Activated naive CD8-positive, alpha-beta T cell (primary cell): ENCODE results near the gene H6PD.
"Not testable (repeated sequence)": the region's sequence is repeated elsewhere in the genome, so short reads cannot be mapped to it uniquely, and the experiment has no call there.

Experiments
- H3K27ac Mint-ChIP-seq: one replicate; pipeline ENCODE4 v1.8.0; 2021; ENCODE audit warnings: mixed read lengths
- H3K27me3 Mint-ChIP-seq: one replicate; pipeline ENCODE4 v1.8.0; 2021; ENCODE audit warnings: mixed read lengths
- H3K36me3 Mint-ChIP-seq: one replicate; pipeline ENCODE4 v1.8.0; 2021; ENCODE audit warnings: mixed read lengths
- H3K4me1 Mint-ChIP-seq: one replicate; pipeline ENCODE4 v1.8.0; 2021; ENCODE audit warnings: low read depth, mixed read lengths
- H3K4me3 Mint-ChIP-seq: one replicate; pipeline ENCODE4 v1.8.0; 2021; ENCODE audit warnings: mild to moderate bottlenecking, mixed read lengths
- H3K9me3 Mint-ChIP-seq: one replicate; pipeline ENCODE4 v1.8.0; 2021; ENCODE audit warnings: low read depth, mixed read lengths

Gene H6PD

GRCh38 chr1:9298282-9298681 lies 63.7 kb downstream of the H6PD start:
- H3K9me3 Mint-ChIP-seq = no peaks in the 10 kb centered on the region
- H3K4me3 Mint-ChIP-seq = no peak overlapping the region
- no peaks in the 10 kb centered on the region for H3K36me3 Mint-ChIP-seq
- H3K27me3 Mint-ChIP-seq = no peaks in the 10 kb centered on the region
- H3K4me1 Mint-ChIP-seq = peaks cover 5% of the 10 kb centered on the region
- no peak overlapping the region for H3K27ac Mint-ChIP-seq

GRCh38 chr1:9299571-9300541 lies 65.3 kb downstream of the H6PD start:
- H3K4me3 Mint-ChIP-seq, H3K27ac Mint-ChIP-seq, H3K4me1 Mint-ChIP-seq, H3K36me3 Mint-ChIP-seq, H3K9me3 Mint-ChIP-seq, H3K27me3 Mint-ChIP-seq: not testable (repeated sequence)

- Mint-ChIP-seq H3K27me3 (no peaks in the 10 kb centered on the region), H3K9me3 (no peaks in the 10 kb centered on the region), H3K4me3 (no peak overlapping the region), H3K4me1 (peaks cover 8% of the 10 kb centered on the region), H3K27ac (no peak overlapping the region), H3K36me3 (no peaks in the 10 kb centered on the region)
These were observed 66.0 kb downstream of the H6PD start for GRCh38 chr1:9300573-9300972.

- no peaks in the 10 kb centered on the region for H3K27me3 Mint-ChIP-seq
- no peaks in the 10 kb centered on the region for H3K36me3 Mint-ChIP-seq
- H3K4me3 Mint-ChIP-seq = no peak overlapping the region
- no peaks in the 10 kb centered on the region for H3K9me3 Mint-ChIP-seq
- peaks cover 6% of the 10 kb centered on the region for H3K4me1 Mint-ChIP-seq
- H3K27ac Mint-ChIP-seq = no peak overlapping the region
These were observed 68.4 kb downstream of the H6PD start for GRCh38 chr1:9302745-9303524.

- H3K9me3 Mint-ChIP-seq = no peaks in the 10 kb centered on the region
- H3K36me3 Mint-ChIP-seq = no peaks in the 10 kb centered on the region
- H3K27ac Mint-ChIP-seq = no peak overlapping the region
- peaks cover 6% of the 10 kb centered on the region for H3K4me1 Mint-ChIP-seq
- H3K27me3 Mint-ChIP-seq = no peaks in the 10 kb centered on the region
- H3K4me3 Mint-ChIP-seq = no peak overlapping the region
These were observed 69.3 kb downstream of the H6PD start for GRCh38 chr1:9303916-9304315.

- Mint-ChIP-seq H3K27ac (no peak overlapping the region), H3K36me3 (no peaks in the 10 kb centered on the region), H3K27me3 (no peaks in the 10 kb centered on the region), H3K4me1 (peaks cover 6% of the 10 kb centered on the region), H3K4me3 (no peak overlapping the region), H3K9me3 (no peaks in the 10 kb centered on the region)
These were observed 70.6 kb downstream of the H6PD start for GRCh38 chr1:9305216-9305615.

DNA sequence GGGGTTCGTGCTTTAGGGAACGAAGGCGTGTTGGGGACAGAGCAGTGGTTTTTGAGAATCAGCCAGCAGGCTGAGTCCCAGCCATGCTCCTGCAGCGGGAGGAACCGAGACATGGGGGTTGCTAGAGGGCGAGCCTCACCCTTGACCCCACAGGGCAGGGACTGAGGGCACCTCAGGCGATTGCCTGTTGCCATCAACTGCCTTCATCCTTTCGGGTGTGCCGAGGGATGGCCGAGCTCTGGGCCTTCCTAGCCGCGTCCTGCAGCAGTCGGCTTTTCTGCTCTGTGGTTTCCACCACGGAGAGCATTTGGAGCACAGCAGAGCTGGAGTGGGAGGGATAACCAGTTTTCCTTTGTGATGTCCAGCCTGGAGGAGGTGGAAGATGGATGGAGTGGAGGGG lies 71.4 kb downstream of the H6PD start:
- Mint-ChIP-seq H3K27me3 (no peaks in the 10 kb centered on the region), H3K27ac (no peak overlapping the region), H3K9me3 (no peaks in the 10 kb centered on the region), H3K4me1 (peaks cover 3% of the 10 kb centered on the region), H3K4me3 (no peak overlapping the region), H3K36me3 (no peaks in the 10 kb centered on the region)

- Mint-ChIP-seq H3K36me3 (no peaks in the 10 kb centered on the region), H3K4me1 (peaks cover 3% of the 10 kb centered on the region), H3K27me3 (no peaks in the 10 kb centered on the region), H3K4me3 (no peak overlapping the region), H3K9me3 (no peaks in the 10 kb centered on the region), H3K27ac (no peak overlapping the region)
These were observed 72.7 kb downstream of the H6PD start for GRCh38 chr1:9307303-9307702.

DNA sequence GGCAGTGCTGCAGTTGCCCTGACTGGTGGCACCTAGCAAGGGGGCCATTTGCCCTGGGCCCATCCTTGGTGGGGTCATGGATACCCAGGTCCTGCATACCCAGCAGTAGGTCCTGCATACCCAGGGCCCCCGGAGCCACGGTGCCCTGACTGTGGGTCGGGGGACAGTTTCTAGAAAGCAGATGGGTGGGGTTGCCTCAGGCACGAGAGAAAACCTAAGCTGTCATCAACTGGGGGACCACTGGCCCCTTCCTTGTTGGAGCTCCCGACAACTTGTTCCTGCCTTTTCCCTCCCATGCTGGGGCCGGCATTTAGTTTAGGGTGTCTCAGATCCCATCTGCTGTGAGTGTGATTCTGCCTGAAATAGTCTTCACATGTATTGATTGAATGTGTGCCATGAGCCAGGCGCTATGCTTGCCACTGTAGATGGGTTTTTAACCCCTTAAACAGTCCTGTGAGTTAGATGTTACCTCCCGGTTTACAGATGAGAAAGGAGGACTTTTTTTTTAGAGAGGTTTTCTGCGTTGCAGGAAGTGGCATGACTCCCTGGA lies 73.7 kb downstream of the H6PD start:
- Mint-ChIP-seq H3K4me3 (no peak overlapping the region), H3K36me3 (no peaks in the 10 kb centered on the region), H3K9me3 (no peaks in the 10 kb centered on the region), H3K4me1 (peaks cover 3% of the 10 kb centered on the region), H3K27ac (no peak overlapping the region), H3K27me3 (no peaks in the 10 kb centered on the region)

DNA sequence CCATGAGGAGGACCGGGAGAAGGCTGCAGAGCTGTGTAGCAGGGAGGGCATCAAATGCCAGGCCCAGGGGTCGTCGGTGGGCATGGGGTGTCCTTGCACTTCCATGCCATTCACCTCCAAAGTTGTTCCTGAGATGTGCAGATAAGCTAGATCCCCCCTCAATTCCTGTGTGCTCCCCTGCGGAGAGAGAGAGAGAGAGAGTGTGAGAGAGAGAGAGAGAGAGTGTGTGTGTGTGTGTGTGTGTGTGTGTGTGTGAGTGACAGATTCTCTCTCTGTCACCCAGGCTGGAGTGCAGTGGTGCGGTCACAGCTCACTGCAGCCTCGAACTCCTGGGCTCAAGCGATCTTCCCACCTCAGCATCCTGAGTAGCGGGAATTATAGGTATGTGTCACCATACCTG lies 74.5 kb downstream of the H6PD start:
- Mint-ChIP-seq H3K9me3 (no peaks in the 10 kb centered on the region), H3K27ac (no peak overlapping the region), H3K36me3 (no peaks in the 10 kb centered on the region), H3K4me1 (no peaks in the 10 kb centered on the region), H3K4me3 (no peak overlapping the region), H3K27me3 (no peaks in the 10 kb centered on the region)

DNA sequence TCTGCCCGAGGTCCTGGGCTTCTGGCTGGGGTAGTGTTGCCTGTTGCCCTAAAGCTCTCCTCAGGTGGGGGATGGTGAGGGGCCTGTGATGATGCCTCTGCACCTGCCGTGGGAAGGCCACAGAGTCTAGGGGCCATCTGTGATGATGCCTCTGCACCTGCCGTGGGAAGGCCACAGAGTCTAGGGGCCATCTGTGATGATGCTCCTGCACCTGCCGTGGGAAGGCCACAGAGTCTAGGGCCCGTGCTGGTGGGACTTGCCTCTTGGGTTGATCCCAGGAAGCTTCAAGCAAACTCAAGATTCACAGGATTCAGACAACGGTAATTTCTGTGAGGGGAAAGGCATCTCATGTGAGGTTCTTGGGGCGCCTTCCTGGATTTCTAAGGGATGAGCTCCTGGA lies 75.4 kb downstream of the H6PD start:
- Mint-ChIP-seq H3K4me1 (peaks cover 7% of the 10 kb centered on the region), H3K27me3 (no peaks in the 10 kb centered on the region), H3K9me3 (no peaks in the 10 kb centered on the region), H3K36me3 (no peaks in the 10 kb centered on the region), H3K27ac (no peak overlapping the region), H3K4me3 (no peak overlapping the region)

DNA sequence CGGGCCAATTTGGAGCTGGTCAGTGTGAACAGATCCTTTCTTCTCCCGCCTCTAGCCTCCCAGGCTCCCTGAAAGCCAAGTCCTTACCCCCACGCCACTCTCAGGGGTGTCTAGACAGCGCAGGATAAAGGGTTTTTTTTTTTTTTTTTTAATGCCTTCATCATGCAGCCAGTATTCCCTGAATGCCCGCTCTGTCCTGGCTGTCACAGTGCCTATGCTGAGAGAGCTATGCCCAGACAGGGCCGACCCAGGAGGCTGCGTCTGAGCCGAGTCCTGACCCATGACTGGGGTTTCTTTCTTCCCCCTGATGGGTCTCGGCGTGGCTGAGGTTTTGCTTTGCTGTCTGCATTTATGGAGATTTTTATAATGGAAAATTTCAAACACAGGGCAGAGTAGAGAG lies 76.5 kb downstream of the H6PD start:
- Mint-ChIP-seq H3K4me1 (peaks cover 16% of the 10 kb centered on the region), H3K36me3 (no peaks in the 10 kb centered on the region), H3K27ac (no peak overlapping the region), H3K4me3 (no peak overlapping the region), H3K27me3 (no peaks in the 10 kb centered on the region), H3K9me3 (no peaks in the 10 kb centered on the region)

- Mint-ChIP-seq H3K4me1 (peaks cover 18% of the 10 kb centered on the region), H3K27ac (no peak overlapping the region), H3K9me3 (no peaks in the 10 kb centered on the region), H3K36me3 (no peaks in the 10 kb centered on the region), H3K4me3 (no peak overlapping the region), H3K27me3 (no peaks in the 10 kb centered on the region)
These were observed 76.9 kb downstream of the H6PD start for GRCh38 chr1:9311479-9311878.

- H3K36me3 Mint-ChIP-seq = no peaks in the 10 kb centered on the region
- H3K27ac Mint-ChIP-seq = no peak overlapping the region
- no peak overlapping the region for H3K4me3 Mint-ChIP-seq
- H3K9me3 Mint-ChIP-seq = no peaks in the 10 kb centered on the region
- peaks cover 23% of the 10 kb centered on the region for H3K4me1 Mint-ChIP-seq
- no peaks in the 10 kb centered on the region for H3K27me3 Mint-ChIP-seq
These were observed 77.7 kb downstream of the H6PD start for GRCh38 chr1:9312168-9312720.

- Mint-ChIP-seq H3K27ac (no peak overlapping the region), H3K4me3 (no peak overlapping the region), H3K4me1 (peaks cover 32% of the 10 kb centered on the region), H3K27me3 (no peaks in the 10 kb centered on the region), H3K9me3 (no peaks in the 10 kb centered on the region), H3K36me3 (no peaks in the 10 kb centered on the region)
These were observed 79.0 kb downstream of the H6PD start for GRCh38 chr1:9313576-9313975.
